Smooth muscle cell (in vitro differentiated cells): Measurements from ENCODE around the gene TST. TPM values are rescaled to one million over a fixed set of nuclear protein-coding genes. Genes with fewer than 3 reads are reported as not detected.

ENCODE experiments used
- DNase-seq: peaks from one replicate; lab custom pipeline; 2025; ENCODE audit not compliant: unreplicated experiment; lab: John Stamatoyannopoulos, UW
- H2AFZ ChIP-seq: fragments of 200-600 bp; sonication (generic); 2 replicates; pipeline ENCODE4 v1.6.0; 2016; ENCODE audit warnings: antibody characterized with exemption, low read depth, mild to moderate bottlenecking
- H3F3A ChIP-seq: fragments of 200-600 bp; sonication (generic); 2 replicates; pipeline ENCODE4 v1.6.0; 2017; ENCODE audit warnings: antibody characterized with exemption, low read depth
- H3K27ac ChIP-seq: fragments of 200-600 bp; sonication (generic); 2 replicates; pipeline ENCODE4 v1.5.1; 2016; ENCODE audit warnings: low read depth, mild to moderate bottlenecking
- H3K27me3 ChIP-seq: fragments of 200-600 bp; sonication (generic); 2 replicates; pipeline ENCODE4 v1.6.1; 2016; ENCODE audit warnings: low read depth, mild to moderate bottlenecking
- H3K36me3 ChIP-seq: fragments of 200-600 bp; sonication (generic); 2 replicates; pipeline ENCODE4 v1.5.1; 2016; ENCODE audit warnings: low read depth
- H3K4me1 ChIP-seq: fragments of 200-600 bp; sonication (generic); 2 replicates; pipeline ENCODE4 v1.5.1; 2016; ENCODE audit warnings: low read depth
- H3K4me2 ChIP-seq: fragments of 200-600 bp; sonication (generic); 2 replicates; pipeline ENCODE4 v1.6.0; 2016; ENCODE audit warnings: mild to moderate bottlenecking
- H3K4me3 ChIP-seq: fragments of 200-600 bp; sonication (generic); 2 replicates; pipeline ENCODE4 v1.5.1; 2016; ENCODE audit warnings: mild to moderate bottlenecking
- H3K79me2 ChIP-seq: fragments of 200-600 bp; sonication (generic); 2 replicates; pipeline ENCODE4 v1.6.0; 2016; ENCODE audit warnings: low read depth, mild to moderate bottlenecking
- H3K9ac ChIP-seq: fragments of 200-600 bp; sonication (generic); 2 replicates; pipeline ENCODE4 v1.6.0; 2016; ENCODE audit warnings: low read depth
- H3K9me3 ChIP-seq: fragments of 200-600 bp; sonication (generic); replicated peaks from 2 replicates; pipeline ENCODE4 v1.5.1; 2016; ENCODE audit warnings: low read depth
- H4K20me1 ChIP-seq: fragments of 200-600 bp; sonication (generic); 2 replicates; pipeline ENCODE4 v1.6.0; 2016; ENCODE audit warnings: low read depth
- WGBS: methylation state at CpG from one replicate; pipeline ENCODE4 v1.1.7; 2016; ENCODE audit warnings: low lambda C conversion rate; 5-methylcytosine and 5-hydroxymethylcytosine counted together
- polyA plus RNA-seq: library from polyadenylated mRNA; unstranded; fragments of >200 nt; fragmentation: Nextera tagmentation; extraction: Ambion mirVana; gene quantifications from 2 replicates; pipeline ENCODE4 v1.2.1, GENCODE V29; 2016
- total RNA-seq: library from RNA; depleted of rRNA; stranded (reverse); fragments of >200 nt; gene quantifications from 2 replicates; pipeline ENCODE4 v1.2.3, GENCODE V29; 2014
- TF ChIP-seq, protein P1 (sequence below): fragments of 200-600 bp; sonication (generic); IDR thresholded peaks from 2 replicates; pipeline ENCODE4 v1.5.1; 2017; ENCODE audit warnings: borderline replicate concordance, mild to moderate bottlenecking, antibody characterized with exemption; ENCODE audit not compliant: insufficient read depth, poor library complexity, severe bottlenecking

Gene TST
- total RNA-seq (10.4 and 19.9 TPM in 2 replicates), polyA plus RNA-seq (15.0 and 17.5 TPM in 2 replicates)

GRCh38 chr22:37019309-37020191, at the start of gene TST, which contains the start of gene MPST:
TSS of gene TST (minus strand) at chr22:37019447. CDS start at chr22:37018732, 715 bp downstream.
TSS of gene MPST (plus strand) at chr22:37019742. CDS start at chr22:37019837, 95 bp downstream.
- Histone ChIP-seq H4K20me1 (peaks cover 42% of the 10 kb centered on the region), H3K4me1 (peaks cover 9% of the 10 kb centered on the region), H2AFZ (peak within 1 kb of the TSS; percentile 92), H3K9me3 (no peaks in the 10 kb centered on the region), H3K9ac (peak within 1 kb of the TSS; percentile 66), H3K36me3 (no peaks in the 10 kb centered on the region), H3K27ac (peak within 1 kb of the TSS; percentile 1), H3K27me3 (no peaks in the 10 kb centered on the region), H3K79me2 (peaks cover 36% of the 10 kb centered on the region), H3K4me3 (peak within 1 kb of the TSS; percentile 90), H3K4me2 (peak within 1 kb of the TSS; percentile 87), H3F3A (no peaks in the 10 kb centered on the region)
- TF ChIP-seq, protein P1, sequence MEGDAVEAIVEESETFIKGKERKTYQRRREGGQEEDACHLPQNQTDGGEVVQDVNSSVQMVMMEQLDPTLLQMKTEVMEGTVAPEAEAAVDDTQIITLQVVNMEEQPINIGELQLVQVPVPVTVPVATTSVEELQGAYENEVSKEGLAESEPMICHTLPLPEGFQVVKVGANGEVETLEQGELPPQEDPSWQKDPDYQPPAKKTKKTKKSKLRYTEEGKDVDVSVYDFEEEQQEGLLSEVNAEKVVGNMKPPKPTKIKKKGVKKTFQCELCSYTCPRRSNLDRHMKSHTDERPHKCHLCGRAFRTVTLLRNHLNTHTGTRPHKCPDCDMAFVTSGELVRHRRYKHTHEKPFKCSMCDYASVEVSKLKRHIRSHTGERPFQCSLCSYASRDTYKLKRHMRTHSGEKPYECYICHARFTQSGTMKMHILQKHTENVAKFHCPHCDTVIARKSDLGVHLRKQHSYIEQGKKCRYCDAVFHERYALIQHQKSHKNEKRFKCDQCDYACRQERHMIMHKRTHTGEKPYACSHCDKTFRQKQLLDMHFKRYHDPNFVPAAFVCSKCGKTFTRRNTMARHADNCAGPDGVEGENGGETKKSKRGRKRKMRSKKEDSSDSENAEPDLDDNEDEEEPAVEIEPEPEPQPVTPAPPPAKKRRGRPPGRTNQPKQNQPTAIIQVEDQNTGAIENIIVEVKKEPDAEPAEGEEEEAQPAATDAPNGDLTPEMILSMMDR, result peak; percentile 5
- peak; percentile 56 for DNase-seq
- under 1% methylated on average over 29 of the region's 107 CpGs for WGBS

- Histone ChIP-seq H3K79me2 (no peaks in the 10 kb centered on the region), H3K9ac (no peak overlapping the region), H3K27me3 (peaks cover 37% of the 10 kb centered on the region), H4K20me1 (no peaks in the 10 kb centered on the region), H3K9me3 (no peaks in the 10 kb centered on the region), H3K4me3 (no peak overlapping the region), H3K36me3 (no peaks in the 10 kb centered on the region), H3K4me1 (no peaks in the 10 kb centered on the region), H3K4me2 (no peak overlapping the region), H3F3A (no peaks in the 10 kb centered on the region), H2AFZ (no peak overlapping the region), H3K27ac (no peak overlapping the region)
- 9% methylated on average over 35 of the region's 36 CpGs for WGBS
- TF ChIP-seq, protein P1, result no peak
- DNase-seq, result no peak
Observed at GRCh38 chr22:37068859-37069258, 49.6 kb upstream of the TST start.

GRCh38 chr22:37067428-37067827, 48.2 kb upstream of the TST start:
- WGBS, result 83% methylated on average over 10 of the region's 10 CpGs
- H3K4me2 ChIP-seq, result no peak overlapping the region
- TF ChIP-seq, protein P1, result no peak
- no peaks in the 10 kb centered on the region for H3F3A ChIP-seq
- no peaks in the 10 kb centered on the region for H4K20me1 ChIP-seq
- H3K4me1 ChIP-seq, result no peaks in the 10 kb centered on the region
- no peaks in the 10 kb centered on the region for H3K79me2 ChIP-seq
- H2AFZ ChIP-seq, result no peak overlapping the region
- no peak overlapping the region for H3K4me3 ChIP-seq
- no peak overlapping the region for H3K9ac ChIP-seq
- H3K27me3 ChIP-seq, result peaks cover 34% of the 10 kb centered on the region
- no peaks in the 10 kb centered on the region for H3K36me3 ChIP-seq
- no peak for DNase-seq
- no peak overlapping the region for H3K27ac ChIP-seq
- H3K9me3 ChIP-seq, result no peaks in the 10 kb centered on the region
